Neural cell (in vitro differentiated cells): ENCODE results near the gene SND1.

Experiments
- CTCF ChIP-seq: fragments of 450-650 bp; IDR thresholded peaks from 2 replicates; pipeline ENCODE4 v1.5.1; 2014; ENCODE audit warnings: antibody characterized with exemption, mild to moderate bottlenecking, moderate library complexity; ENCODE audit not compliant: poor library complexity, severe bottlenecking
- EP300 ChIP-seq: fragments of 450-650 bp; conservative IDR thresholded peaks from 2 replicates; pipeline ENCODE4 v1.6.1; 2014; ENCODE audit warnings: antibody characterized with exemption, mild to moderate bottlenecking, moderate library complexity; ENCODE audit not compliant: poor library complexity, severe bottlenecking
- EZH2 ChIP-seq: fragments of 200-600, 300-800 bp; shearing (Covaris generic), sonication (generic); IDR thresholded peaks from 2 replicates; pipeline ENCODE4 v1.6.1; 2014; ENCODE audit warnings: antibody characterized with exemption, low read length, borderline replicate concordance, mild to moderate bottlenecking; ENCODE audit not compliant: insufficient read depth, poor library complexity, severe bottlenecking
- POLR2AphosphoS5 ChIP-seq: IDR thresholded peaks from 2 replicates; pipeline ENCODE4 v1.6.1; 2012
- RAD21 ChIP-seq: fragments of 450-650 bp; conservative IDR thresholded peaks from 2 replicates; pipeline ENCODE4 v1.6.1; 2014; ENCODE audit warnings: antibody characterized with exemption, mild to moderate bottlenecking, moderate library complexity
- REST ChIP-seq: IDR thresholded peaks from 2 replicates; pipeline ENCODE4 v1.6.1; 2012; ENCODE audit warnings: borderline replicate concordance

GRCh38 chr7:127758845-127759244, 106.9 kb downstream of the SND1 start:
- TF ChIP-seq CTCF, result no peak
- TF ChIP-seq REST, result no peak
- TF ChIP-seq EP300, result no peak
- TF ChIP-seq EZH2, result no peak
- no peak for TF ChIP-seq RAD21
- no peak for TF ChIP-seq POLR2AphosphoS5
